HG03025 (cell line): ENCODE measurements around the gene TEX264.
"Not testable (repeated sequence)": the region's sequence is repeated elsewhere in the genome, so short reads cannot be mapped to it uniquely, and the experiment has no call there.

Experiments
- ATAC-seq: cut with Tn5 transposase; IDR thresholded peaks from one replicate; pipeline ENCODE4 v1.9.1; 2021; ENCODE audit warnings: mild to moderate bottlenecking, moderate library complexity; ENCODE audit not compliant: unreplicated experiment, low FRiP score

TEX264 gene

GRCh38 chr3:51670823-51671733 lies at the start of gene TEX264:
Gene TEX264, plus strand, starts transcription at chr3:51671252. Its CDS starts 3,053 bp downstream, at chr3:51674305.
- peak; percentile 78 for ATAC-seq

- ATAC-seq = no peak
Measured at GRCh38 chr3:51622413-51622812, 48.6 kb upstream of the TEX264 start.

GRCh38 chr3:51622868-51623267 lies 48.2 kb upstream of the TEX264 start:
- ATAC-seq = no peak

GRCh38 chr3:51630513-51630912 lies 40.5 kb upstream of the TEX264 start:
- ATAC-seq = no peak

- ATAC-seq = no peak
Measured at GRCh38 chr3:51637144-51637940, 33.7 kb upstream of the TEX264 start.

GRCh38 chr3:51637941-51638471 lies 33.0 kb upstream of the TEX264 start:
- ATAC-seq = no peak

- ATAC-seq = no peak
Measured at GRCh38 chr3:51642462-51642861, 28.6 kb upstream of the TEX264 start.

GRCh38 chr3:51646091-51646490 lies 25.0 kb upstream of the TEX264 start:
- no peak for ATAC-seq

- ATAC-seq = not testable (repeated sequence)
Measured at GRCh38 chr3:51652103-51652502, 18.9 kb upstream of the TEX264 start.

GRCh38 chr3:51653409-51653808 lies 17.6 kb upstream of the TEX264 start:
- not testable (repeated sequence) for ATAC-seq

GRCh38 chr3:51657234-51657633 lies 13.8 kb upstream of the TEX264 start:
- no peak for ATAC-seq

- no peak for ATAC-seq
Measured at GRCh38 chr3:51659942-51660341, 11.1 kb upstream of the TEX264 start.

- ATAC-seq = no peak
Measured at GRCh38 chr3:51662456-51662855, 8.6 kb upstream of the TEX264 start.

GRCh38 chr3:51668756-51669155 lies 2.3 kb upstream of the TEX264 start:
- no peak for ATAC-seq

- no peak for ATAC-seq
Measured at GRCh38 chr3:51669241-51670052, 1.6 kb upstream of the TEX264 start.

GRCh38 chr3:51670053-51670822 lies 814 bp upstream of the TEX264 start:
- no peak for ATAC-seq

GRCh38 chr3:51671734-51672475 lies 853 bp downstream of the TEX264 start:
- ATAC-seq = peak; percentile 24

- no peak for ATAC-seq
Measured at GRCh38 chr3:51673181-51673801, 2.2 kb downstream of the TEX264 start.
